ENCODE measurements around the gene FXYD1. TPM values are rescaled to one million over a fixed set of nuclear protein-coding genes. Genes with fewer than 3 reads are reported as not detected.
"Not testable (repeated sequence)": the region's sequence is repeated elsewhere in the genome, so short reads cannot be mapped to it uniquely, and the experiment has no call there.

Gene FXYD1
- total RNA-seq, 1 donor from 2014 or later: not detected

GRCh38 chr19:35099155-35099896 is 39.3 kb upstream of the FXYD1 start:
- no peak overlapping the region for H3K27ac Mint-ChIP-seq (ENCODE audit: unreplicated experiment)
- no peak for DNase-seq (ENCODE audit: low spot score)
- H3K27me3 Mint-ChIP-seq (ENCODE audit: unreplicated experiment): peaks cover 16% of the 10 kb centered on the region
- no peak for TF ChIP-seq CTCF (IDR thresholded peaks at IDR 0.05; ENCODE audit: unreplicated experiment)
- no peaks in the 10 kb centered on the region for H3K4me1 Mint-ChIP-seq (ENCODE audit: unreplicated experiment)
- no peak overlapping the region for H3K4me3 Mint-ChIP-seq (ENCODE audit: unreplicated experiment)
- no peaks in the 10 kb centered on the region for H3K36me3 Mint-ChIP-seq (ENCODE audit: low read depth, unreplicated experiment)
- no peaks in the 10 kb centered on the region for H3K9me3 Mint-ChIP-seq (ENCODE audit: unreplicated experiment)

GRCh38 chr19:35099897-35100275 is 38.7 kb upstream of the FXYD1 start:
- no peak for DNase-seq (ENCODE audit: low spot score)
- H3K4me1 Mint-ChIP-seq (ENCODE audit: unreplicated experiment): no peaks in the 10 kb centered on the region
- H3K4me3 Mint-ChIP-seq (ENCODE audit: unreplicated experiment): no peak overlapping the region
- no peaks in the 10 kb centered on the region for H3K36me3 Mint-ChIP-seq (ENCODE audit: low read depth, unreplicated experiment)
- no peaks in the 10 kb centered on the region for H3K9me3 Mint-ChIP-seq (ENCODE audit: unreplicated experiment)
- no peak for TF ChIP-seq CTCF (IDR thresholded peaks at IDR 0.05; ENCODE audit: unreplicated experiment)
- peaks cover 14% of the 10 kb centered on the region for H3K27me3 Mint-ChIP-seq (ENCODE audit: unreplicated experiment)
- H3K27ac Mint-ChIP-seq (ENCODE audit: unreplicated experiment): no peak overlapping the region

- H3K9me3 Mint-ChIP-seq (ENCODE audit: unreplicated experiment): no peaks in the 10 kb centered on the region
- H3K27me3 Mint-ChIP-seq (ENCODE audit: unreplicated experiment): peaks cover 10% of the 10 kb centered on the region
- no peak overlapping the region for H3K27ac Mint-ChIP-seq (ENCODE audit: unreplicated experiment)
- H3K36me3 Mint-ChIP-seq (ENCODE audit: low read depth, unreplicated experiment): no peaks in the 10 kb centered on the region
- TF ChIP-seq CTCF (IDR thresholded peaks at IDR 0.05; ENCODE audit: unreplicated experiment): no peak
- no peak for DNase-seq (ENCODE audit: low spot score)
- no peak overlapping the region for H3K4me3 Mint-ChIP-seq (ENCODE audit: unreplicated experiment)
- H3K4me1 Mint-ChIP-seq (ENCODE audit: unreplicated experiment): no peaks in the 10 kb centered on the region
Measured at GRCh38 chr19:35100588-35101533, 37.8 kb upstream of the FXYD1 start.

- DNase-seq (ENCODE audit: low spot score); H3K36me3 Mint-ChIP-seq (ENCODE audit: low read depth, unreplicated experiment); H3K27ac Mint-ChIP-seq (ENCODE audit: unreplicated experiment); H3K9me3 Mint-ChIP-seq (ENCODE audit: unreplicated experiment); H3K4me1 Mint-ChIP-seq (ENCODE audit: unreplicated experiment); H3K4me3 Mint-ChIP-seq (ENCODE audit: unreplicated experiment): not testable (repeated sequence)
- H3K27me3 Mint-ChIP-seq (ENCODE audit: unreplicated experiment): peaks cover 10% of the 10 kb centered on the region
Measured at GRCh38 chr19:35101949-35102348, 36.7 kb upstream of the FXYD1 start.

GRCh38 chr19:35103614-35104013 is 35.0 kb upstream of the FXYD1 start:
- not testable (repeated sequence) for H3K36me3 Mint-ChIP-seq (ENCODE audit: low read depth, unreplicated experiment); H3K4me1 Mint-ChIP-seq (ENCODE audit: unreplicated experiment); H3K27ac Mint-ChIP-seq (ENCODE audit: unreplicated experiment); DNase-seq (ENCODE audit: low spot score); H3K9me3 Mint-ChIP-seq (ENCODE audit: unreplicated experiment)
- peak overlapping the region; percentile 38 for H3K4me3 Mint-ChIP-seq (ENCODE audit: unreplicated experiment)
- H3K27me3 Mint-ChIP-seq (ENCODE audit: unreplicated experiment): peaks cover 11% of the 10 kb centered on the region
